Measurements from ENCODE around the gene ENTPD7. TPM values are rescaled to one million over a fixed set of nuclear protein-coding genes. Genes with fewer than 3 reads are reported as not detected.
"Not testable (repeated sequence)": the region's sequence is repeated elsewhere in the genome, so short reads cannot be mapped to it uniquely, and the experiment has no call there.

Gene ENTPD7
- polyA plus RNA-seq, 4 donors: 18.0 to 23.1 (median 19.9) TPM

DNA sequence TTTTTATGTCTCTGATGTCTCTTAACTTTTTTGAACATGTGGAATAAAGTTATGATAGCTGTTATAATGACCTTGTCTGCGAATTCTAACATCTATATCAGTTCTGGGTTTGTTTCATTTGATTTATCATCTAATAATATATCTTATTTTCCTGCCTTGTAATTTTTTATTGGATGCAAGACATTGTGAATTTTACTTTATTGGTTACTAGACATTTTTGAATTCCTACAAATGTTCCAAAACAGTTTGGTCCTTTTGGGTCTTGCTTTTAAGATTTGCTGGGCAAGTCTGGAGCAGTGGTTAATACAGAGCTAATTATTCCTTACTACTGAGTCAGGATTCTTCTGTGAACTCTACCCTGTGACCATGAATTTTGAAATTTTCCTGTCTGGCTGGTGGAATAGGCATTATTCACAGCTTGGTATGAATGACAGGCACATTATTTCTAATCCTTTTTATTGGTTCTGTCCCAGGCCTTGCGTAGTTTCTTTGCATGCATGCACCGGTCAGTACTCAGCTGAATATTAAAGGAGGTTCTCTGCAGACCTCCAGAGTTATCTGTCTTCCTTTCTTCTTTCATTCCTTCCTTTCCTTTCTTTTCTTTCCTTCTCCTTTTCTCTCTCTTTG is 81.7 kb downstream of the ENTPD7 start:
- DNase-seq (ENCODE audit: low read depth in 4 of 4, low spot score in 2 of 4): no peak

DNA sequence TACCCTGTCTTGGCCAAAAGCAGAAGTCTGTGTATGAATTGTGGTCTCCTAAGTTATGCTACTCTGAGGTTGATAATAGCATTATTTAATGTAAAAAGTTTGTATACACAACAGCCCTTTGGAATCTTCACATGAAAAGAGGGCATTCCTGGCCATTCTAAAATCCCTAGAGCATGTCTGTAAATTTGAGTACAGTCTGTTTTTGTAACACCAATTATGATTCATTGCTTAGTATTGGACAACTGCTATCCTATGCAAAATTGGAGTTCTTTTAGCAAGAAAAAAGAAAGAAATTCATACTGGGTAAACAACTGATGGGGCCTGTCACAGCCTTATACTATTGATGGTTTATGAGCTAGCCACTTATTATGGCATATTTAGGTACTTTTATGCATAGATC is 82.9 kb downstream of the ENTPD7 start:
- no peak for DNase-seq (ENCODE audit: low read depth in 4 of 4, low spot score in 2 of 4)

DNA sequence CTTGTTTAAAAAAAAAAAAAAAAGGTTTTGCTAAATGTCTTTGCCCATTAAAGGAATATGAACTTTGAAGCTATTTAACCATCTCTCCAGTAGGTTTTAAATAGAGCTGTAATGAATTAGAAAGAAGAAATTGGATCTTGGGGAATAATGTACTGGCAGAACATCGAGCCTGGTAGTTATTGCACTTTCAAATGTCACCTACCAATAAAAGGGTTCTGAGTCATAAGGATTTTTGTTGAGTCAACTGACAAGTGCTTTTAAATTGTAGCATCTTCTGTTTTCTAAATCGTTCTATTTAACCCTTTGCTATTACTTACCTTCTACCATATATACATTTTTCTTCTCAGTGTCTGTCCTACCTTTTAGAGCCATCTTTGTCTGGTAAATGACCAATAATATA is 83.4 kb downstream of the ENTPD7 start:
- no peak for DNase-seq (ENCODE audit: low read depth in 4 of 4, low spot score in 2 of 4)

DNA sequence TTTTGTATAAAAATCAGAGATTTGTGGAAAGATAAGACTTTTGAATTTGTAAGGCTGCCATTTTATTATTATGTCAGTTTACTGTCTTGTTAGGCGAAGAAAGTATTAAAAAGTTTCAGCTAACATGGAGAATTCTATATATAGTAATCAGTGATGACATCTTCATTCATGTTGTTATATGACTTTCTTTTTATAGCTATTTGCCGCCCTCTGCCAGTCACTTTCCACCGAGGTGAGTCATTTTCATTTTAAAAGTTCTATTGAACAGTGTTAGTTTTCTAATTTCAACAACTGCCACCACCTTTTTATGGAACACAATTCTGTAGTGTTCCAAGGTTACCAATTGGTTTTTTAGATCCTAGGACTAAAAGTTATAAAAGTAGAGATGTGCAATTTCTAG is 84.5 kb downstream of the ENTPD7 start:
- DNase-seq (ENCODE audit: low read depth in 4 of 4, low spot score in 2 of 4): no peak

DNA sequence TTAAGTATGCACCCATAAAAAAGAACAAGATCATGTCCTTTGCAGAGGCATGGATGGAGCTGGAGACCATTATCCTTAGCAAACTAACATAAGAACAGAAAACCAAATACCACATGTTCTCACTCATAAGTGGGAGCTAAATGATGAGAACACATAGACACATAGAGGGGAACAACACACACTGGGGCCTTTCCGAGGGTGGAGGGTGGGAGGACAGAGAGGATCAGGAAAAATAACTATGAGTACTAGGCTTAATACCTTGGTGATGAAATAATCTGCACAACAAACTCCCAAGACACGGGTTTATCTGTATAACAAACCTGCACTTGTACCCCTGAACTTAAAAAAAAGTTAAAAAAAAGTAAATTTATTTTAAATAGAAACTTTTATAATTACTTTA is 86.9 kb downstream of the ENTPD7 start:
- not testable (repeated sequence) for DNase-seq (ENCODE audit: low read depth in 4 of 4, low spot score in 2 of 4)

DNA sequence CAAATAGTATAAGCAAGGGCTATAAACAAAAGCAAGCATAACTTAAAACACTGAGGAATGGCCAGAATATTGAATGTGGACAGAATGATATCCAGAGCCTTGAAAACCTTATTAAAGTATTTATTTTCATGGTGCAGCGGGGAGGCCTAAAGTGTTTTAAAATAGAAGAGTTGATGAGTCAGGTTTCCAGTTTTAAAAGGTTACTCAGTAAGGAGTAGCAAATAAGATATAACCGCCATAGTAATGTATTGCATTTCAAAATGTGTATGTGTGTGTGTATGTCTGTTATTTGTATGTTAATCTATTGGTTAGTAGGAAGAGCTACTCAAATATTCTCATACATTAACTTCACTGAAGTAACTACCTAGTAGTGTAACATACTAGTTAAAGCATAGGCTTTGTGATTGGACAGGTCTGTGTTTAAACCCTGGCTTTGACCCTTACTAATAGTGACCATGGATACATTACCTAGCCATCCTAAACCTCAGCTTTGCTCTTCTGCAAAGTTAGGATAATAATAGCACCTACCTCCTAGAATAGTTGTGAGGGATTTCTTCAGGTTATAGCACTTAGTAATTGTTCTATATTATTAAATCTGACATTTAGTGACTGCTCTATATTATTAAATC is 89.6 kb downstream of the ENTPD7 start:
- no peak for DNase-seq (ENCODE audit: low read depth in 4 of 4, low spot score in 2 of 4)

DNA sequence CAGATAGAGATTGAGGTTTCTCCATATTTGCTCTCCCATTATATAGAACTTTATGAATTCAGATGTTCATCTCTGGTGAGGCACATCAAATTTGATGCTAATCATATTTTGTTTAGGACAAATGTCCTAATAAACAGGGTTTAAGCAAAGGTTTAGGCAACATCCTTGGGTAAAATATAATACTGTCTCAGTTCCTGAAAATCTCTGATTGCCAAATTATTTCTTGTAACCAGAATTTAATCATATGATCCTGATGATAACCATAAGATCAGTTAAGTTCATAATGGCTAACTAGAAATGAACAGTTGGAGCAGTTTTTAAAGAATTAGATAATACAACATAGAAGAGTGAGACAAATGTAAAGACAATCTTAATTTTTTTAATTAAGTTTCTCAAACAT is 91.3 kb downstream of the ENTPD7 start:
- DNase-seq (ENCODE audit: low read depth in 4 of 4, low spot score in 2 of 4): no peak

DNA sequence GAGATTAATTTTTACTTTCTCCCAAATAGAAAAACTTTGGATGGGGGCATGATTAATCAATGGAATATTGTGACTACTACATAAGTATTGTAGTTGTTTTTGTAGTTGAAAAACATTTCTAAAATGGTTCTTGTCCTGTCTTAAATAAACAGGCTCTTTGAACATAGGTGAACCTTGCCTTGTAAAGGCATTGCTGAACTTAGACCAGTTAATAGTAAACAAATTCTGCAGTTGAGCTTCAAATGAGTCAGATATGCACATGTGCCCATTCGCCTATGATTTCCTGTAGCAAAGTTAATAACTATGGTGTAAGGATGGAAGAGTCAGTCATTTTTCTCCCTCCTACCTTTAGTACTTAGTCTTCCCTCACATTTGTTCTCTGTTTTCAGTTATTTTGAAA is 95.4 kb downstream of the ENTPD7 start:
- DNase-seq (ENCODE audit: low read depth in 4 of 4, low spot score in 2 of 4): no peak

Other genes with a start within 250 kb of the ENTPD7 start
- 10 to 100 TPM; 73.5 to 92.3 (median 84.3) TPM for gene GOT1, start 228.9 kb upstream of the ENTPD7 start, polyA plus RNA-seq (ENCODE audit: insufficient read length in 4 of 4)
- not detected for gene NKX2-3, start 126.6 kb upstream of the ENTPD7 start, polyA plus RNA-seq (ENCODE audit: insufficient read length in 4 of 4)
- gene SLC25A28, start 39.1 kb upstream of the ENTPD7 start, polyA plus RNA-seq (ENCODE audit: insufficient read length in 4 of 4): 10 to 100 TPM; 31.8 to 49.3 (median 41.0) TPM
- gene COX15, start 72.6 kb downstream of the ENTPD7 start, polyA plus RNA-seq (ENCODE audit: insufficient read length in 4 of 4): 10 to 100 TPM; 39.7 to 68.6 (median 50.2) TPM
- 10 to 100 TPM; 24.1 to 28.6 (median 25.2) TPM for gene CUTC, start 72.7 kb downstream of the ENTPD7 start, polyA plus RNA-seq (ENCODE audit: insufficient read length in 4 of 4)
- 10 to 100 TPM in 2 of 4 donors, 1 to 10 TPM in 2; 4.9 to 13.0 (median 10.5) TPM for gene ABCC2, start 123.1 kb downstream of the ENTPD7 start, polyA plus RNA-seq (ENCODE audit: insufficient read length in 4 of 4)

Measured in left renal cortex interstitium (tissue), 4 donors.